ENCODE results near the gene BEGAIN. TPM values are rescaled to one million over a fixed set of nuclear protein-coding genes. Genes with fewer than 3 reads are reported as not detected.

BEGAIN gene
- total and polyA plus RNA-seq, 2 experiments from 2014 or later: 1.4 to 2.5 TPM

GRCh38 chr14:100614803-100615202 is 27.6 kb upstream of the BEGAIN start:
- Histone ChIP-seq H3K4me2 (no peak overlapping the region), H3K79me2 (no peaks in the 10 kb centered on the region), H2AFZ (no peak overlapping the region), H4K20me1 (ENCODE audit: insufficient read depth, poor library complexity, severe bottlenecking) (no peaks in the 10 kb centered on the region), H3K4me3 (no peak overlapping the region), H3K9me2 (replicated peaks; ENCODE audit: insufficient read depth) (no peaks in the 10 kb centered on the region), H3K27ac (no peak overlapping the region), H3K27me3 (no peaks in the 10 kb centered on the region), H3K4me1 (ENCODE audit: insufficient read depth) (peaks cover 5% of the 10 kb centered on the region), H3K9me3 (ENCODE audit: low read depth) (no peaks in the 10 kb centered on the region), H3K36me3 (replicated peaks; ENCODE audit: insufficient read depth, low read depth) (no peaks in the 10 kb centered on the region)
- DNase-seq (ENCODE audit: low spot score): no peak
- TF ChIP-seq EZH2phosphoT487 (IDR thresholded peaks at IDR 0.05; ENCODE audit: low read depth, severe bottlenecking, unreplicated experiment): no peak

GRCh38 chr14:100612986-100613385 is 25.8 kb upstream of the BEGAIN start:
- Histone ChIP-seq H3K4me3 (no peak overlapping the region), H3K9me2 (replicated peaks; ENCODE audit: insufficient read depth) (no peaks in the 10 kb centered on the region), H3K27ac (no peak overlapping the region), H3K36me3 (replicated peaks; ENCODE audit: insufficient read depth, low read depth) (no peaks in the 10 kb centered on the region), H4K20me1 (ENCODE audit: insufficient read depth, poor library complexity, severe bottlenecking) (no peaks in the 10 kb centered on the region), H3K4me2 (no peak overlapping the region), H3K9me3 (ENCODE audit: low read depth) (no peaks in the 10 kb centered on the region), H3K4me1 (ENCODE audit: insufficient read depth) (no peaks in the 10 kb centered on the region), H3K27me3 (no peaks in the 10 kb centered on the region), H3K79me2 (no peaks in the 10 kb centered on the region), H2AFZ (no peak overlapping the region)
- DNase-seq (ENCODE audit: low spot score): no peak
- TF ChIP-seq EZH2phosphoT487 (IDR thresholded peaks at IDR 0.05; ENCODE audit: low read depth, severe bottlenecking, unreplicated experiment) (no peak), EZH2 (IDR thresholded peaks at IDR 0.05; ENCODE audit: borderline replicate concordance) (no peak)
- TF ChIP-seq, protein P1, sequence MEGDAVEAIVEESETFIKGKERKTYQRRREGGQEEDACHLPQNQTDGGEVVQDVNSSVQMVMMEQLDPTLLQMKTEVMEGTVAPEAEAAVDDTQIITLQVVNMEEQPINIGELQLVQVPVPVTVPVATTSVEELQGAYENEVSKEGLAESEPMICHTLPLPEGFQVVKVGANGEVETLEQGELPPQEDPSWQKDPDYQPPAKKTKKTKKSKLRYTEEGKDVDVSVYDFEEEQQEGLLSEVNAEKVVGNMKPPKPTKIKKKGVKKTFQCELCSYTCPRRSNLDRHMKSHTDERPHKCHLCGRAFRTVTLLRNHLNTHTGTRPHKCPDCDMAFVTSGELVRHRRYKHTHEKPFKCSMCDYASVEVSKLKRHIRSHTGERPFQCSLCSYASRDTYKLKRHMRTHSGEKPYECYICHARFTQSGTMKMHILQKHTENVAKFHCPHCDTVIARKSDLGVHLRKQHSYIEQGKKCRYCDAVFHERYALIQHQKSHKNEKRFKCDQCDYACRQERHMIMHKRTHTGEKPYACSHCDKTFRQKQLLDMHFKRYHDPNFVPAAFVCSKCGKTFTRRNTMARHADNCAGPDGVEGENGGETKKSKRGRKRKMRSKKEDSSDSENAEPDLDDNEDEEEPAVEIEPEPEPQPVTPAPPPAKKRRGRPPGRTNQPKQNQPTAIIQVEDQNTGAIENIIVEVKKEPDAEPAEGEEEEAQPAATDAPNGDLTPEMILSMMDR (IDR thresholded peaks at IDR 0.05; ENCODE audit: poor library complexity): no peak
- WGBS (ENCODE audit: low lambda C conversion rate, missing lambda C conversion rate): 74% methylated on average over 9 of the region's 9 CpGs

DNA sequence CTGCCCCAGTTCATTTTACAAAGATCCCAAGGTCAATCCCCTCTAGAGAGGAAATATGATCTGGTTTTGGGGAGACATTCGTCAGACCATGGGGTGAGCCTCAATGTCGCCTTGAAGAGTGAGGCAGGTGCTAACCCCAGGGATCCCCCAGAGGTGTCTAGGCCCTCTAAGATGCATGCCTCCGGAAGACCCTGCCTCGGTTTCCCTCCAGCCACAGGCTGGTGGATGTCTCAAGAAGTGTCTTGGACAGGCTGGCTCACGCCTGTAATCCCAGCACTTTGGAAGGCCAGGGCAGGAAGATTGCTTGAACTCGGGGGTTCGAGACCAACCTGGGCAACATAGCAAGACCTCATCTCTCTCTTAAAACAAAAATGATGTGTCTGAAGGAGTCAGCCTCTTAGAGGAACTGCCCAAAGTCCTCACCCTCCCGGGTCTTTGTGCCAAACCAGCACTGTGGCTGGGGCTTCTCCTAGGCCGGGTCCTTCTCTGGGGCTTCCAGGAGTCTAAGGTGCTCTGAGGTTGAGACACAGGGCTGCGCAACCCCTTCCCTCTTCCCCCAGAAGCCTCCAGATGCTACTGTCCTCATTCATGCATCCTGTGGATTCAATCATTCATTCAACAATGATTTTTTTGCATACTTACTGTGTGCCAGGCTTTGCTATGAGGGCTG is 24.7 kb upstream of the BEGAIN start:
- Histone ChIP-seq H3K79me2 (no peaks in the 10 kb centered on the region), H3K9me3 (ENCODE audit: low read depth) (no peaks in the 10 kb centered on the region), H3K4me1 (ENCODE audit: insufficient read depth) (no peaks in the 10 kb centered on the region), H3K9me2 (replicated peaks; ENCODE audit: insufficient read depth) (no peaks in the 10 kb centered on the region), H3K27ac (no peak overlapping the region), H4K20me1 (ENCODE audit: insufficient read depth, poor library complexity, severe bottlenecking) (no peaks in the 10 kb centered on the region), H3K27me3 (no peaks in the 10 kb centered on the region), H3K4me2 (no peak overlapping the region), H2AFZ (no peak overlapping the region), H3K4me3 (no peak overlapping the region), H3K36me3 (replicated peaks; ENCODE audit: insufficient read depth, low read depth) (no peaks in the 10 kb centered on the region)
- DNase-seq (ENCODE audit: low spot score): no peak
- WGBS (ENCODE audit: low lambda C conversion rate, missing lambda C conversion rate): 93% methylated on average over 10 of the region's 10 CpGs
- TF ChIP-seq EZH2 (IDR thresholded peaks at IDR 0.05; ENCODE audit: borderline replicate concordance) (no peak), EZH2phosphoT487 (IDR thresholded peaks at IDR 0.05; ENCODE audit: low read depth, severe bottlenecking, unreplicated experiment) (no peak)
- TF ChIP-seq, protein P1 (IDR thresholded peaks at IDR 0.05; ENCODE audit: poor library complexity): no peak

GRCh38 chr14:100610511-100611217 is 23.4 kb upstream of the BEGAIN start:
- Histone ChIP-seq H3K27ac (no peak overlapping the region), H3K27me3 (no peaks in the 10 kb centered on the region), H3K9me2 (replicated peaks; ENCODE audit: insufficient read depth) (no peaks in the 10 kb centered on the region), H3K9me3 (ENCODE audit: low read depth) (no peaks in the 10 kb centered on the region), H3K4me1 (ENCODE audit: insufficient read depth) (no peaks in the 10 kb centered on the region), H4K20me1 (ENCODE audit: insufficient read depth, poor library complexity, severe bottlenecking) (no peaks in the 10 kb centered on the region), H3K4me3 (no peak overlapping the region), H2AFZ (no peak overlapping the region), H3K36me3 (replicated peaks; ENCODE audit: insufficient read depth, low read depth) (no peaks in the 10 kb centered on the region), H3K4me2 (no peak overlapping the region), H3K79me2 (no peaks in the 10 kb centered on the region)
- DNase-seq (ENCODE audit: low spot score): no peak
- 78% methylated on average over 13 of the region's 14 CpGs for WGBS (ENCODE audit: low lambda C conversion rate, missing lambda C conversion rate)
- no peak for TF ChIP-seq EZH2 (IDR thresholded peaks at IDR 0.05; ENCODE audit: borderline replicate concordance)
- TF ChIP-seq, protein P1 (IDR thresholded peaks at IDR 0.05; ENCODE audit: poor library complexity): no peak
- no peak for TF ChIP-seq EZH2phosphoT487 (IDR thresholded peaks at IDR 0.05; ENCODE audit: low read depth, severe bottlenecking, unreplicated experiment)

All from hepatocyte (in vitro differentiated cells).